K562 (cell line): ENCODE results near the gene LGALS8. TPM values are rescaled to one million over a fixed set of nuclear protein-coding genes. Genes with fewer than 3 reads are reported as not detected.

ENCODE experiments used
- ARID2 ChIP-seq: fragments of 450-650 bp; IDR thresholded peaks from 2 replicates; pipeline ENCODE4 v1.6.1; 2017; ENCODE audit warnings: antibody characterized with exemption, mild to moderate bottlenecking
- BCOR ChIP-seq: fragments of 450-650 bp; IDR thresholded peaks from 2 replicates; pipeline ENCODE4 v1.6.1; 2016
- BRD9 ChIP-seq: fragments of 450-650 bp; IDR thresholded peaks from 2 replicates; pipeline ENCODE4 v1.6.1; 2018; ENCODE audit warnings: low read depth; ENCODE audit not compliant: partially characterized antibody
- CBFA2T2 ChIP-seq: fragments of 450-650 bp; conservative IDR thresholded peaks from 2 replicates; pipeline ENCODE4 v1.6.1; 2017; ENCODE audit warnings: mild to moderate bottlenecking
- EGR1 ChIP-seq: fragments of 450-650 bp; conservative IDR thresholded peaks from 2 replicates; pipeline ENCODE4 v1.6.1; 2017; ENCODE audit warnings: mild to moderate bottlenecking
- ELF1 ChIP-seq: fragments of 200-800 bp; sonication (Bioruptor generic); IDR thresholded peaks from 2 replicates; pipeline ENCODE4 v1.6.1; 2016; ENCODE audit warnings: missing genetic modification characterization, missing compliant biosample characterization
- ESRRB ChIP-seq: fragments of 250-450 bp; sonication (Bioruptor Pico); IDR thresholded peaks from 2 replicates; pipeline ENCODE4 v1.5.0; 2020; ENCODE audit warnings: mild to moderate bottlenecking, moderate library complexity, borderline replicate concordance
- MCM7 ChIP-seq, 2 experiments: fragments of 450-650 bp; IDR thresholded peaks; 2 replicates each; pipeline ENCODE4 v1.6.1; 2016 to 2018
- POLR2A ChIP-seq: fragments of 450-650 bp; conservative IDR thresholded peaks from 2 replicates; pipeline ENCODE4 v1.6.1; 2016
- RBM17 ChIP-seq: fragments of 200-400 bp; formaldehyde crosslinking; IDR thresholded peaks from 2 replicates; pipeline ENCODE4 v1.6.1; 2017; ENCODE audit warnings: low read depth, mild to moderate bottlenecking, low read length, borderline replicate concordance
- RBM25 ChIP-seq: fragments of 200-400 bp; formaldehyde crosslinking; IDR thresholded peaks from 2 replicates; pipeline ENCODE4 v1.6.1; 2018; ENCODE audit warnings: low read length, low read depth, moderate library complexity; ENCODE audit not compliant: severe bottlenecking
- SETDB1 ChIP-seq: IDR thresholded peaks from one replicate; pipeline ENCODE4 v1.6.1; 2012; ENCODE audit warnings: low read length, control low read depth, inconsistent platforms
- SMAD3 ChIP-seq: fragments of 450-650 bp; formaldehyde crosslinking; conservative IDR thresholded peaks from 2 replicates; pipeline ENCODE4 v1.4.0; 2020; ENCODE audit warnings: mild to moderate bottlenecking
- SREBF2 ChIP-seq: sonication (generic); formaldehyde crosslinking; IDR thresholded peaks from 2 replicates; pipeline ENCODE4 v1.4.0; 2020; ENCODE audit warnings: mild to moderate bottlenecking, missing genetic modification reagents
- SRSF7 ChIP-seq: fragments of 200-400 bp; formaldehyde crosslinking; optimal IDR thresholded peaks from 2 replicates; pipeline ENCODE3; 2017; ENCODE audit warnings: mild to moderate bottlenecking, low read depth, low read length
- ZNF77 ChIP-seq: fragments of 250-450 bp; sonication (Bioruptor Pico); IDR thresholded peaks from 2 replicates; pipeline ENCODE4 v1.5.0; 2020
- ZZZ3 ChIP-seq: fragments of 450-650 bp; IDR thresholded peaks from 2 replicates; pipeline ENCODE4 v1.6.1; 2016; ENCODE audit warnings: antibody characterized with exemption, mild to moderate bottlenecking, moderate library complexity
- polyA plus RNA-seq, 8 experiments: library from polyadenylated mRNA; depleted of rRNA in 4 of 8; stranded (reverse) in 5 of 8; unstranded in 3 of 8; fragments of >200 nt; fragmentation: Nextera tagmentation in 2 of 8; fragmentation: Illumina TruSeq in 1 of 8; extraction: Ambion mirVana in 2 of 8; extraction: Trizol in 1 of 8; gene quantifications; 2 replicates each; pipeline versions ENCODE4 v1.2.1 to v1.2.3, GENCODE V29; 2011 to 2014; ENCODE audit warnings: inconsistent platforms in 1 of 8, missing spikeins in 1 of 8
- total RNA-seq, 7 experiments: library from RNA; depleted of rRNA in 6 of 7; stranded (reverse); fragments of >200 nt in 6 of 7; fragmentation: Illumina TruSeq in 2 of 7; extraction: Trizol in 2 of 7; gene quantifications; 2 replicates each; pipeline versions ENCODE4 v1.2.1 to v1.2.3, GENCODE V29; 2011 to 2021; ENCODE audit warnings: low replicate concordance in 1 of 7
- TF ChIP-seq, protein P1 (sequence below): sonication (generic); formaldehyde crosslinking; IDR thresholded peaks from 2 replicates; pipeline ENCODE4 v1.8.1; 2023; ENCODE audit warnings: mild to moderate bottlenecking, missing genetic modification reagents
- TF ChIP-seq, protein P2 (sequence below): fragments of 450-650 bp; formaldehyde crosslinking; IDR thresholded peaks from 2 replicates; pipeline ENCODE4 v1.4.0; 2020; ENCODE audit warnings: mild to moderate bottlenecking, moderate library complexity
- TF ChIP-seq, protein P3 (sequence below): fragments of 450-650 bp; formaldehyde crosslinking; IDR thresholded peaks from 2 replicates; pipeline ENCODE4 v1.4.0; 2020; ENCODE audit warnings: mild to moderate bottlenecking
- TF ChIP-seq, protein P4 (sequence below): fragments of 250-450 bp; sonication (Bioruptor Pico); IDR thresholded peaks from 2 replicates; pipeline ENCODE4 v1.8.0; 2021; ENCODE audit warnings: moderate library complexity, mild to moderate bottlenecking, inconsistent platforms
- TF ChIP-seq, protein P5 (sequence below): fragments of 250-450 bp; sonication (Bioruptor Pico); IDR thresholded peaks from 2 replicates; pipeline ENCODE4 v1.8.0; 2021; ENCODE audit warnings: borderline replicate concordance, mild to moderate bottlenecking, moderate library complexity; ENCODE audit not compliant: poor library complexity, severe bottlenecking
- TF ChIP-seq, protein P6 (sequence below): fragments of 250-450 bp; sonication (Bioruptor Pico); IDR thresholded peaks from 2 replicates; pipeline ENCODE4 v1.9.0; 2021; ENCODE audit warnings: mild to moderate bottlenecking
- TF ChIP-seq, protein P7 (sequence below): fragments of 450-650 bp; conservative IDR thresholded peaks from 2 replicates; pipeline ENCODE4 v1.6.1; 2016; ENCODE audit warnings: missing genetic modification characterization, low read depth, mild to moderate bottlenecking, control low read depth, missing compliant biosample characterization

Gene LGALS8
- total and polyA plus RNA-seq, 9 of the 15 experiments (the other 6 are each of a cell fraction or from before 2014, with no cell fraction given), result 57.4 to 87.7 (median 70.3) TPM

DNA sequence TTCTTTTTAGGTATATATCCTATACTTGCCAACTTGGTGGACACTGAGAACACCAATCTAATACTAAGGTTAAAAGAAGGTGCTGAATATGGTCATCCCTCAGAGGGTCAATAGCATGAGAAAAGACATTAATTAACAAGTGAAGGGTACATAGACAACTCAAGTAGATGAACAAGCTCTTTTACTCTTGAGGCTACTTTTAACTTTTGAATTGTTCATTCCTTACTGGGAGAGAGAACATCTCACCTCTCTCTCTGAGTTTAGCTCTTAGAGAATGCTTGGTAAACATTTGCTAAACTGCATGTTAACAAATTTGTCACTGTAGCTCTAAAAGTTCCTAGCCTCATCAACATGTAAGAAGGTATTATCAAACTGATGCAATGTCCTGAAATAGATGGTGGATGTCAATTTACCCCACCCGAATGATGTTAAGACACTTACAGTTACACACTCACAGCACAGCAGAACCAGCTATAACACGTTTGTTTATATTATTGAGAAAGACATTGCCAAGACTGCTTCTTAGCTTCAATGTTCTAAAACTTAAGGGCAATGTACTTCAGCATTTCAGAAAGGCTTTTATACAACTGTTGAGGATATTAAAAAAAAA is 44.6 kb downstream of the LGALS8 start (continued):
- TF ChIP-seq, protein P1, sequence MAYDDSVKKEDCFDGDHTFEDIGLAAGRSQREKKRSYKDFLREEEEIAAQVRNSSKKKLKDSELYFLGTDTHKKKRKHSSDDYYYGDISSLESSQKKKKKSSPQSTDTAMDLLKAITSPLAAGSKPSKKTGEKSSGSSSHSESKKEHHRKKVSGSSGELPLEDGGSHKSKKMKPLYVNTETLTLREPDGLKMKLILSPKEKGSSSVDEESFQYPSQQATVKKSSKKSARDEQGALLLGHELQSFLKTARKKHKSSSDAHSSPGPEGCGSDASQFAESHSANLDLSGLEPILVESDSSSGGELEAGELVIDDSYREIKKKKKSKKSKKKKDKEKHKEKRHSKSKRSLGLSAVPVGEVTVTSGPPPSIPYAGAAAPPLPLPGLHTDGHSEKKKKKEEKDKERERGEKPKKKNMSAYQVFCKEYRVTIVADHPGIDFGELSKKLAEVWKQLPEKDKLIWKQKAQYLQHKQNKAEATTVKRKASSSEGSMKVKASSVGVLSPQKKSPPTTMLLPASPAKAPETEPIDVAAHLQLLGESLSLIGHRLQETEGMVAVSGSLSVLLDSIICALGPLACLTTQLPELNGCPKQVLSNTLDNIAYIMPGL (CRISPR knock-in tag), result no peak
- TF ChIP-seq SMAD3 (CRISPR knock-in tag), result peak; percentile 87; the same call in 1 of the 2 replicates
- no peak for TF ChIP-seq POLR2A
- TF ChIP-seq SETDB1, result no peak
- TF ChIP-seq RBM17, result no peak
- TF ChIP-seq BRD9, result peak; percentile 24
- TF ChIP-seq, protein P2, sequence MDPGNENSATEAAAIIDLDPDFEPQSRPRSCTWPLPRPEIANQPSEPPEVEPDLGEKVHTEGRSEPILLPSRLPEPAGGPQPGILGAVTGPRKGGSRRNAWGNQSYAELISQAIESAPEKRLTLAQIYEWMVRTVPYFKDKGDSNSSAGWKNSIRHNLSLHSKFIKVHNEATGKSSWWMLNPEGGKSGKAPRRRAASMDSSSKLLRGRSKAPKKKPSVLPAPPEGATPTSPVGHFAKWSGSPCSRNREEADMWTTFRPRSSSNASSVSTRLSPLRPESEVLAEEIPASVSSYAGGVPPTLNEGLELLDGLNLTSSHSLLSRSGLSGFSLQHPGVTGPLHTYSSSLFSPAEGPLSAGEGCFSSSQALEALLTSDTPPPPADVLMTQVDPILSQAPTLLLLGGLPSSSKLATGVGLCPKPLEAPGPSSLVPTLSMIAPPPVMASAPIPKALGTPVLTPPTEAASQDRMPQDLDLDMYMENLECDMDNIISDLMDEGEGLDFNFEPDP (CRISPR knock-in tag), result no peak
- TF ChIP-seq EGR1, result no peak
- TF ChIP-seq, protein P3, sequence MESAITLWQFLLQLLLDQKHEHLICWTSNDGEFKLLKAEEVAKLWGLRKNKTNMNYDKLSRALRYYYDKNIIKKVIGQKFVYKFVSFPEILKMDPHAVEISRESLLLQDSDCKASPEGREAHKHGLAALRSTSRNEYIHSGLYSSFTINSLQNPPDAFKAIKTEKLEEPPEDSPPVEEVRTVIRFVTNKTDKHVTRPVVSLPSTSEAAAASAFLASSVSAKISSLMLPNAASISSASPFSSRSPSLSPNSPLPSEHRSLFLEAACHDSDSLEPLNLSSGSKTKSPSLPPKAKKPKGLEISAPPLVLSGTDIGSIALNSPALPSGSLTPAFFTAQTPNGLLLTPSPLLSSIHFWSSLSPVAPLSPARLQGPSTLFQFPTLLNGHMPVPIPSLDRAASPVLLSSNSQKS (CRISPR knock-in tag), result no peak
- TF ChIP-seq ELF1, result no peak
- TF ChIP-seq, protein P4, sequence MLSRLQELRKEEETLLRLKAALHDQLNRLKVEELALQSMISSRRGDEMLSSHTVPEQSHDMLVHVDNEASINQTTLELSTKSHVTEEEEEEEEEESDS (CRISPR knock-in tag), result no peak
- no peak for TF ChIP-seq RBM25
- no peak for TF ChIP-seq ZZZ3
- no peak for TF ChIP-seq ARID2
- no peak for TF ChIP-seq ESRRB (CRISPR knock-in tag)
- no peak for TF ChIP-seq MCM7 (IDR thresholded peaks at IDR 0.05)
- no peak for TF ChIP-seq ZNF77 (CRISPR knock-in tag)
- TF ChIP-seq SRSF7, result no peak
- TF ChIP-seq, protein P5, sequence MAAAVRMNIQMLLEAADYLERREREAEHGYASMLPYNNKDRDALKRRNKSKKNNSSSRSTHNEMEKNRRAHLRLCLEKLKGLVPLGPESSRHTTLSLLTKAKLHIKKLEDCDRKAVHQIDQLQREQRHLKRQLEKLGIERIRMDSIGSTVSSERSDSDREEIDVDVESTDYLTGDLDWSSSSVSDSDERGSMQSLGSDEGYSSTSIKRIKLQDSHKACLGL (CRISPR knock-in tag), result no peak
- TF ChIP-seq, protein P6, sequence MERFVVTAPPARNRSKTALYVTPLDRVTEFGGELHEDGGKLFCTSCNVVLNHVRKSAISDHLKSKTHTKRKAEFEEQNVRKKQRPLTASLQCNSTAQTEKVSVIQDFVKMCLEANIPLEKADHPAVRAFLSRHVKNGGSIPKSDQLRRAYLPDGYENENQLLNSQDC (CRISPR knock-in tag), result no peak
- no peak for TF ChIP-seq BCOR
- TF ChIP-seq, protein P7, sequence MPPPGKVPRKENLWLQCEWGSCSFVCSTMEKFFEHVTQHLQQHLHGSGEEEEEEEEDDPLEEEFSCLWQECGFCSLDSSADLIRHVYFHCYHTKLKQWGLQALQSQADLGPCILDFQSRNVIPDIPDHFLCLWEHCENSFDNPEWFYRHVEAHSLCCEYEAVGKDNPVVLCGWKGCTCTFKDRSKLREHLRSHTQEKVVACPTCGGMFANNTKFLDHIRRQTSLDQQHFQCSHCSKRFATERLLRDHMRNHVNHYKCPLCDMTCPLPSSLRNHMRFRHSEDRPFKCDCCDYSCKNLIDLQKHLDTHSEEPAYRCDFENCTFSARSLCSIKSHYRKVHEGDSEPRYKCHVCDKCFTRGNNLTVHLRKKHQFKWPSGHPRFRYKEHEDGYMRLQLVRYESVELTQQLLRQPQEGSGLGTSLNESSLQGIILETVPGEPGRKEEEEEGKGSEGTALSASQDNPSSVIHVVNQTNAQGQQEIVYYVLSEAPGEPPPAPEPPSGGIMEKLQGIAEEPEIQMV, result 0 out of 2 replicates have a peak, but pooled peaks have one; percentile 8
- TF ChIP-seq CBFA2T2, result no peak
- TF ChIP-seq SREBF2 (CRISPR knock-in tag), result no peak
